Measurements from ENCODE around the gene NODAL. TPM values are rescaled to one million over a fixed set of nuclear protein-coding genes. Genes with fewer than 3 reads are reported as not detected.

NODAL gene
- total RNA-seq, 1 experiment from 2014 or later = not detected

GRCh38 chr10:70403483-70404035 is 37.9 kb downstream of the NODAL start:
- Histone ChIP-seq H3K4me3 (peak overlapping the region; percentile 82; the same call in 1 of the 2 replicates), H3K4me1 (replicated peaks; ENCODE audit: insufficient read depth) (peaks cover 24% of the 10 kb centered on the region), H3K27me3 (ENCODE audit: insufficient read depth, low read depth) (no peaks in the 10 kb centered on the region), H3F3A (ENCODE audit: insufficient read depth, low read depth) (peaks cover 23% of the 10 kb centered on the region; the same call in 1 of the 2 replicates), H3K27ac (peak overlapping the region; percentile 43), H2AFZ (peak overlapping the region; percentile 84), H3K36me3 (ENCODE audit: low read depth) (0 out of 2 replicates have a peak, but pooled peaks cover 3% of the 10 kb centered on the region), H4K20me1 (ENCODE audit: insufficient read depth) (peaks cover 21% of the 10 kb centered on the region), H3K4me2 (peak overlapping the region; percentile 90), H3K79me2 (ENCODE audit: low read depth) (peaks cover 41% of the 10 kb centered on the region), H3K9me2 (ENCODE audit: insufficient read depth) (no peaks in the 10 kb centered on the region), H3K9me3 (ENCODE audit: insufficient read depth, low read depth) (no peaks in the 10 kb centered on the region)
- ChIA-PET CTCF (interaction anchor here (0.9 to 2.5 kb wide), 4 partner anchors 16 to 257 kb away, joined by 3 to 17 read pairs (median 4); partner anchors contain the start of gene TYSND1), POLR2A (ENCODE audit: unreplicated experiment) (interaction anchor here (0.5 to 1.2 kb wide), 9 partner anchors 14 to 957 kb away, joined by 3 to 17 read pairs (median 4); partner anchors contain the start of gene SAR1A)
- TF ChIP-seq EZH2 (IDR thresholded peaks at IDR 0.05; ENCODE audit: low read depth) (no peak), CTCF (conservative IDR thresholded peaks at IDR 0.05) (no peak)
- DNase-seq = no peak
- TSS peak; percentile 63 for BruUV-seq (replicated peaks)
- intact Hi-C loops (cut with micrococcal nuclease; ENCODE audit: unreplicated experiment) = no loop called here

- Histone ChIP-seq H3K79me2 (ENCODE audit: low read depth) (peaks cover 2% of the 10 kb centered on the region), H3K9me2 (ENCODE audit: insufficient read depth) (no peaks in the 10 kb centered on the region), H3F3A (ENCODE audit: insufficient read depth, low read depth) (0 out of 2 replicates have a peak, but pooled peaks cover 3% of the 10 kb centered on the region), H2AFZ (no peak overlapping the region), H4K20me1 (ENCODE audit: insufficient read depth) (no peaks in the 10 kb centered on the region), H3K27ac (no peak overlapping the region), H3K4me2 (no peak overlapping the region), H3K4me1 (replicated peaks; ENCODE audit: insufficient read depth) (peaks cover 11% of the 10 kb centered on the region), H3K27me3 (ENCODE audit: insufficient read depth, low read depth) (no peaks in the 10 kb centered on the region), H3K9me3 (ENCODE audit: insufficient read depth, low read depth) (no peaks in the 10 kb centered on the region), H3K36me3 (ENCODE audit: low read depth) (no peaks in the 10 kb centered on the region), H3K4me3 (no peak overlapping the region)
- BruUV-seq (replicated peaks) = no TSS peak
- intact Hi-C loops (cut with micrococcal nuclease; ENCODE audit: unreplicated experiment) = no loop called here
- POLR2A ChIA-PET (ENCODE audit: unreplicated experiment) = no interaction called here
- no peak for TF ChIP-seq CTCF (conservative IDR thresholded peaks at IDR 0.05)
- TF ChIP-seq EZH2 (IDR thresholded peaks at IDR 0.05; ENCODE audit: low read depth) = no peak
- DNase-seq = no peak
- CTCF ChIA-PET = interaction anchor here (0.7 kb wide), 1 partner anchor 612 kb away, joined by 9 read pairs; no protein-coding TSS in a partner anchor
Observed at GRCh38 chr10:70399177-70399576, 42.3 kb downstream of the NODAL start.

GRCh38 chr10:70396140-70396539 is 45.3 kb downstream of the NODAL start:
- Histone ChIP-seq H4K20me1 (ENCODE audit: insufficient read depth) (no peaks in the 10 kb centered on the region), H3K27ac (no peak overlapping the region), H3K9me3 (ENCODE audit: insufficient read depth, low read depth) (no peaks in the 10 kb centered on the region), H3K27me3 (ENCODE audit: insufficient read depth, low read depth) (no peaks in the 10 kb centered on the region), H2AFZ (no peak overlapping the region), H3K9me2 (ENCODE audit: insufficient read depth) (no peaks in the 10 kb centered on the region), H3K79me2 (ENCODE audit: low read depth) (no peaks in the 10 kb centered on the region), H3K36me3 (ENCODE audit: low read depth) (no peaks in the 10 kb centered on the region), H3K4me3 (no peak overlapping the region), H3F3A (ENCODE audit: insufficient read depth, low read depth) (no peaks in the 10 kb centered on the region), H3K4me2 (no peak overlapping the region), H3K4me1 (replicated peaks; ENCODE audit: insufficient read depth) (no peaks in the 10 kb centered on the region)
- DNase-seq = no peak
- ChIA-PET CTCF (no interaction called here), POLR2A (ENCODE audit: unreplicated experiment) (interaction anchor here (0.6 kb wide), 1 partner anchor 1238 kb away, joined by 3 read pairs; no protein-coding TSS in a partner anchor)
- intact Hi-C loops (cut with micrococcal nuclease; ENCODE audit: unreplicated experiment) = no loop called here
- TF ChIP-seq EZH2 (IDR thresholded peaks at IDR 0.05; ENCODE audit: low read depth) (no peak), CTCF (conservative IDR thresholded peaks at IDR 0.05) (no peak)
- no TSS peak for BruUV-seq (replicated peaks)
